Stimulated activated CD4-positive, alpha-beta T cell treated with anti-CD3 and anti-CD28 coated beads, Interleukin-1b, Interleukin-23, amount 100 ng/mL, for 4 hours (primary cell): ENCODE data around the gene TOMM70.

Experiments
- DNase-seq, 2 donors: peaks; one replicate each; pipeline ENCODE4 v3.0.0-alpha.2; 2020; ENCODE audit warnings: low read depth in 2 of 2

Gene TOMM70

DNA sequence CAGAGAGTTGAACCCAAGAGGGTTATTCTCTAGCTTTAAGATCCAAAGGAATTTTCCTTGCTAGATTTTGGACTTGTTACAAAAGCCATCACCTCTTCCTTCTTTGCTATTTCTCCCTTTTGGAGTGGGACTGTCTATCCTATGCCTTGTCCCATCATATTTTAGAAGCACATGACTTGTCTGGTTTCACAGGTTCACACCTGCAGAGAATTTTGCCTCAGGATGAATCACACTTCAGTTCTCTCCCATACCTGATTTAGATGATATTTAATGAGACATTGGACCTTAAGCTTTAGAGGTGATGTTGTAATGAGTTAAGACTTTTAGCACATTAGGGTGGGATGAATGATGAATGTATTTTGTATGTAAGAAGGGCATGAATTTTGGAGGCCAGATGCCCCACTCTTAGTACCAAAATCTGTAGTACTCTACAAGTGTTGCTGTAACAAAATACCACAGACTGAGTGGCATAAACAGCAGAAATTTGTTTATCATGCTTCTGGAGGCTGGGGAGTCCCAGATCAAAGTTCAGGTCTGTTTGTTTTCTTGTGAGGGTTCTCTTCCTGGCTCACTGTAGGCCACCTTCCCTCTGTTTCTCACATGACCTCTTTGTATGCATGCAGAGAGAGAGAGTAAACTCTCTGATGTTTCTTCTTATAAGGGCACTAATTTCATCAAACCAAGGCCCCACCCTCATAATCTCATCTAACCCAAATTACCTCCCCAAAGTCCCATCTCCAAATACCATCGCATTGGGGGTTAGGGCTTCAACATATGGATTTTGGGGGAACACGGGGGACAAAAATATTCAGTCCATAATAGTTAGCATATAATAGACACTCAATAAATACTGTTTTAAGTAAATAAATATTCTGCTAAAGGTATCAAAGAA lies 10.4 kb upstream of the TOMM70 start:
- DNase-seq = no peak

DNA sequence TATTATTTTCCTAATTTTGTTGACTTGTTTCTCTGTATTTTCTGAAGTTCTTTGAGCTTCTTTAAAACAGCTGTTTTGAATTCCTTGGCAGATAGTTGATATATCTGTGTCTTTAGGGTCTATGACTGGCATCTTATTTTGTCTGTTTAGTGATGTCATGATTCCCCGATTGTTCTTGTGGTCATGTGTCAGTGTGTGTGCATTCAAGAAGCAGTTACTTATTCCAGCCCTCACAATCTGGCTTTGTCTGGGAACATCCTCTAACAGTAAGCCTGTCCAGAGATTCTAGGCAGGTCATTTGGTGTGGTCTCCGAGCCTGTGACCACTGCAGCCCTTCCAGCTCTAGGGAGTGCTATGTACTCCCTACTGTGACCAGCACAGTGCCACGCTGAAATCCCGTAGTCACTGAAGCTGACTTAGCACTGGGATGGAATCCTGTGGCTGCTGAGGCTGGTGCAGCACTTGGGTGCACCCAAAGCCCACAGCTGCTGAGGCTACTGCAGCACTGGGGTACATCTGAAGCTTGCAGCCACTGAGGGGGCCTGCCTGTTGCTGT lies 7.2 kb upstream of the TOMM70 start:
- DNase-seq = no peak

DNA sequence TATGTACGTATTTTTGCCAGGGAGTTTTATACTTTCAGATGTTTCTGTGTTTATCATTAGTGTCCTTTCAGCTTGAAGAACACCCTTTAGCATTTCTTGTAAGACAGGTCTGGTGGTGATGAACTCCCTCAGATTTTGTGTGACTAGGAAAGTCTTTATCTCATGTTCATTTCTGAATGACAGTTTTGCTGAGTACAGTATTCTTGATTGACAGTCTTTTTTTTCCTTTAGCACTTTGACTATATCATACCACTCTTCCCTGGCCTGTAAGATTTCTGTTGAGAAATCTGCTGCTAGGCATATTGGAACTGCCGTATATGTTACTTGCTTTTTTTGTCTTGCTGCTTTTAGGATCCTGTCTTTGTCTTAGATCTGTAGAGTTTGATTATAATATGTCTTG lies 6.3 kb upstream of the TOMM70 start:
- DNase-seq = no peak

DNA sequence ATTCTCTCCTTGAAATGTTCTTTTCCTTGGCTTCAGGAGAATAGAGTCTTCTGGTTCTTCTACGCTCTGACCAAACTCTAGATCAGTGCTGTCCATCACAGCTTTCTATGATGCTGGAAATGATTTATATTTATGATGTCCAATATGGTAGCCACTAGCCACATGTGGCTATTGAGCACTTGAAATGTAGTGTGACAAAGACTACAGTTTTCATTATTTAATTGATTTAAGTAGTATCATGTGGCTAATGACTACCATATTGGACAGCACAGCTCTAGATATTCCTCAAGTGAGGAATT lies 3.3 kb upstream of the TOMM70 start:
- no peak for DNase-seq

DNA sequence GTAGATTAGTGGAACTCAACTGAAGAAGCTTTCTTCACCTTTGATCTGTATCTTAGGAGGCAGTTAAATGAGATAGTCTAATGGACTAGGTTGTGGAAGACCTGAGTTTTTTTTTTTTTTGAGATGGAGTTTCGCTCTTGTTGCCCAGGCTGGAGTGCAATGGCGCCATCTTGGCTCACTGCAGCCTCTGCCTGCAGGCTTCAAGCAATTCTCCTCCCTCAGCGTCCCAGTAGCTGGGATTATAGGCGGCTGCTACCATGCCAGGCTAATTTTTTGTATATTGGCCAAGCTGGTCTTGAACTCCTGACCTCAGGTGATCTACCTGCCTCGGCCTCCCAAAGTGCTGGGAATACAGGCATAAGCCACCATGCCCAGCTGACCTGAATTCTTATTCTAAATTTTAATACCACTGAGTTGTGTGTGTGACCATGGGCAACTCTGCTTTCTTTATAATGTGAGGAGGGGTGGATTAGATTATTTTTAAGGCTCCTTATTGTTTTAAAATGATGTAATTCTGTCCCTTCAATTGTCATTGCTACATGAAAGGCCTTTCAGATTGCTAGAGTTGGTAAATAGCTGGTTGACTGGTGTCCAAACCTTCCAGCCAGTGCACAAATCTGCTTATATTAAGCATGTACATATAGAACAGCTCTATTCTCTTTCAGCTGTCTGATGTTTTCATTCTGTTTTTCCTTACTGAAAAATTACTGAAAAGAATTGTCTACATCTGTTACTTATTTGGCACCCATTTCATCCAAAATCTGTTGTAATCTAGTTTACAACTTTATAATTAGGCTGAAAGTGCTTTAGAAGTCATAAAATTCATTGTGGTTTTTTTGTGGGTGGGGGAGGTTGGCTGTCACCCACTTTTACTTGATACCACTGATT lies 2.7 kb upstream of the TOMM70 start:
- DNase-seq = no peak

DNA sequence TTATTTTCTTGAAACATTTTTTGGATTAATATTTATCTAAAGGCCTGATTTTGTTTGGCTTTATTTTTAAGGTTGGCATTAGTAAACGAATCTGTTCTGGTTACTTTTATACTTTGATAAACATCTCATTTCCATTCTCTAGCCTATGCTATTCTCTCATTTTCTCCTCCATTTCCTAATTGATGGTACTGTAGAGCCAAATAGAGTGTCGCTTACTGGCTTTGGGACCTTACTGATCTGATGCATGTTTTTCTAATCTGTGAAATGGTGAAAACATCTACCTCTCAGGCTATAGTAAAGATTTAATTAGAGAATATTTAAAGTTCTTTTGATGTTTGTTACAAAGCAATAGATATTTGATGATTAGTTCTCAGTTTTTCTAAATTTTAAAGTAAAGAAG lies 2.0 kb upstream of the TOMM70 start:
- no peak for DNase-seq

DNA sequence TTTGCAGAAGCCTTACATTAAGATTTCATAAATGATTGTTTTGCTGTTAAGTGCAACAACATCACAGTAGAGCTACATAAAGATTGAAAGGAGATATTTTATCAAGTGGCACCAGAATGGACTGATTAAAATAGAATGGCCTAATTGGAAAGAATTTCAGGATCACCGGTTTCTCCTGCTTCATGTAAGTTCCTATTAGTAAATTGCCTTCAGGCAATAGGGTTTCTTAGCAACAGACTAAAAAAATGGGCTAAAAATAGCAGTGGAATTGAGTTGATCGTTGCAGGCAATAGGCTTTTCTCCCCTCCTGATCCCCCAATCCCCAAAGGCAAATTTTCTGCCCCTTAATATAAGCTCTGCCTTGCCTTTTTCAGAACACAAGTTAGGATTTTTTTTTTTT lies 1.4 kb upstream of the TOMM70 start:
- no peak for DNase-seq

DNA sequence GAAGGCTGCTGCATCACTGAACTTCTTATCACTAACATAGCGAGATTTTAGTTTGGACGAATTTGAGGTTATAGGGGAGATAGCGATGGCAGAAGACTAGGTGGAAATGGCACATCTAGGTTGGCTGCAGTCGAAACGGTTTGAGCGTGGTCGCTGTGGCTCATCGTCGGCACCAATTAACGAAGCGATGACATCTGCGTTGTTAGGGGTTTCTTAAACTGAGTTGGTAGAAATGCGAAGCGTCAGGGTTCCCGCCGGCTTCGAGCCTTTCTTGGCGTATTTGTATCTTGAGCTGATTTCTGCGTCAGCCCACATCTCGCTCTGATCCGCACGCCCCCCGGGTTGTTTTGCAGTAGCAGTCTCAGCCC lies 769 bp upstream of the TOMM70 start:
- peak; percentile 24 to 25 for DNase-seq

DNA sequence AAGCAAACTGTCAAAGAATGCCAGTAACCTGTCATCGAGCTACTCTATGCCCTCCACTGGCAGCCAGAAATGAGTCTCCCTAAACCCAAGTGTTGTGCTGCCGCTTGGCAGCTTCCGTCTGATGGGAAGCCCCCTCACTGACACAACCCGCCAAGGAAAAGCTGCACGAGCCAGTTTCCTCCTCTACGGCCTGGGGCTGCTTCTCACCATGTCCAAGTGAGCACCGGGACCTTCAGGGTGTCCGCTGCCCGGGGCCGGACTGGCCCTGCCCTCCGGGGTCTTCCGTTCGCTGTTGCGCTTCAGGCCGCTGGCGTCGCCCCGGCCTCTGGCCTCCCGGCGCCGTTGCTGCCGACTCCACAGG lies 490 bp downstream of the TOMM70 start:
- DNase-seq = peak; percentile 3 to 19

DNA sequence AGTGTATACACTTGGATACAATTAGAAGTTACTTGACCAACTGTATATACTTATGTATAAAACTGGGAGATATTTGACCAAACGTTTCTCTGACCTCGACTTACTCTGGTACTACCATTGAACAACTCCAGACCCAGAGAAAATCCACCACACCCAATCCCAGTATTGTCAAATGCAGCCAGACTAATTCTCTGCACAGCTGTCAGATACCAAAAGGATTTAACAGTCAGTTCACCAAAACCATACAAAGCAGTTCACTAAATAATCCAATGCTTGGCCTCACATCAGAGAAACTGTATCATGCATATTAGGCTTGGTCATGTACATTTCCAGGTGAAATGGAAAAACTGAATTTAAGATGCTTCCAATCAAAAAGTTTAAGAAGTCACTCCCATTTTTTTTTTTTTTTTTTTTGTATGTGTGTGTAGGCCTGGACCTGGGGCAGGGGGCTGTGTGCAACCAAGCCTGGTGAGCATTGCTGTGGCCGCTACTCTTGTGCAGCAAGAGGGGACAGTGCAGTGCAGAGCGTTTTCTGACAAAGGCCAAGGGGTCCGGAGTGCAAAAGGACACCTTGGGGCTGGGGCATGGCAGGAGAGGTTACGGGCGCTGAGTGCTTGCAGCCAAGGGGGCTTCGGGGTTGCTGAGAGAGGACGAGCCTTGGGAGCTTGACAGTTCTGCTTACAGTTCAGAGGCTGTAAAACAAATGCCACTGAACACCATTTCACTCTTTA lies 1.4 kb downstream of the TOMM70 start:
- DNase-seq = no peak

DNA sequence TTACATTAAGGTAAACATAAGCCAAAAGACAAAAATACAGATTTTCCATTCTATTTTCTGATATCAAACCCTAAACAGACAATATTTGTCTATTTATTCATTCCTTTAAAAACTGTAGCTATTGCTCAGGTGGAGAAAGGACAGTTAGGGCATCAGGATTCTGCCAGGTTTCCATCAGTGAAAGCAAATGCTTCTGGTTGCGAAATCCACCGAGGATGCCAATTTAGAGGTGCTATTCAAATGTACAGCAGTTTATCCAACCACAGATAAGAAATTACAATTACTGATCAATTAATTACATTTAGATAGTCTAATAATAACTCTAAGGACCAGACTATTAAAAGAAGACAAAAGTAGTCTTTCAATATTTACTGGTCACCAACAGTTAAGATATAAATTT lies 3.9 kb downstream of the TOMM70 start:
- no peak for DNase-seq

DNA sequence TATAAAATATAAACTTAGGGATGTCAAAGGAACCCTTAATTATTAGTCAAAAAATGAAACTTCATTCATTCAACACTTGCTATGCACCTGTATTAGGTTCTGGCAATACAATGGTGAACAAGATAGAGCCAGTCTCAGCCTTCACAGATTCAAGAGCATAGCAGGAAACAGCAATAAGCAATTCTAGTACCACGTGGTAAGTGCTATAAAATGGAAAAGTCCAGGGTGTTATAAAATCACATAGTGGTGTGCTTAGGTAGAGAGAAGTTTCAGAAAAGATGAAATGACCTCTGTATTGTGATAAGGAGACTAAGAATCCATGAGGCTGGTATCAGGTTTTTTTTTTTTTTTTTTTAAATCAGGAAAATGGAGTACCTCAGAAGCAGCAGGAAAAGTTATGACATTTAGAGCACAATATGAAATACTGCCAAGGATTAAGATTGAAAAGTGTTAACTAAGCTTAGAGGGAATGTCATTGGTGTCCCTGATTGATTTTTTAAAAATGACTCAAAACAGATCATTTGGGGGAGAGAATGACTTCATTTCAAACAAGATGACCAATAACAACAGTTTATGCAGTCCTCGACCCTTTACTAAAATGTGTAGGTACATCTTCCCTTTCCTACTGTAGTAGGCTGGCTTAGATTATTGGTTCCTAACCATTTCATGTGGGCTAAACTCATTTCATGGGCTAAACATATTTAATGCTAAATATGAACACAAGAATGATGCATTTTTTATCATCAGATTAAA lies 5.0 kb downstream of the TOMM70 start:
- DNase-seq = no peak

DNA sequence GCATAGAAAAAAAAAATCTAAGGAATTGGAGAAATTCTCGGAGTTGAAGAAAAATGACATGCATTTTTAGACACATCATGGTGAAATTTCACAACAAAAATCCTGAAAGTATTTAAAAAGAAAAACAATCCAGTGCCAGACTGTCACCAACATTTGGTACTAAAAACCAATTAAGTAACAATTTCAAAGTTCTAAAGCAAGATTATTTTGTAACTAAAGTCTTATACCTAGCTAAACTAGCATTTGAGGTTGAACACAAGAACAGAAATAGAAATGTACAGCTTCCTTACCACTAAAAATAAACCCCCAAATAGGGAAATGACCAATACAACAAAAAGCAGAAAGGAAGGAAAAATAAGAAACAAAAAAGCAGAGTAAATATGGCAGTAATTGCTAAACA lies 11.9 kb downstream of the TOMM70 start:
- DNase-seq = no peak

DNA sequence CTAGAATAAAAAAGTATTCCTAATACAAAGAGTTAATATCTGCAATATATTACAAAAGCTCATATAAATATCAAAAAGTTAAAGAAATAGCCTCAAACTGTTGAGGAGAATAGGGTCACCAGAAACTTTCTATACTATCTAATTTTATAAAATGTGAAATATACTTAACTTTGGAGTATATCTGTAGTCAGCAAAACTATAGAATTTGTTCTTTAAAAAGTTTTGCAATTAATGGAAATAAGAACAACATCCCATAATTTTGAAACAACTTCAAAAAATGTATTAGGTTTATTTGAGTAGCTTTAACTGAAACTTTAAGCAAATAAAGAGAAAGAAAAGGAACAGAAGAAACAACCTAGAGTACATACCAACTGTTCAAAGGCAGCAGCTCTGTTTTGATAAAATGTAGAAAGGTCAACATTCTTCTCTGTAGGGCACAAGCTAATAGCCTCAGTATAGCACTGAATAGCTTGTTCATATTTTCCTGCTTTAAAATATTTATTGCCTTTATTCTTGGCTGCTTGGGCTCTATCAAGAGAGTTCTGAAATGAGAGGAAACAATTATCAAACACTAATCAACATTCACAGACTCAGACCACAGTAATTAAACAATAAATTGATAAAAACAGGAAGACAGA lies 14.3 kb downstream of the TOMM70 start:
- no peak for DNase-seq

DNA sequence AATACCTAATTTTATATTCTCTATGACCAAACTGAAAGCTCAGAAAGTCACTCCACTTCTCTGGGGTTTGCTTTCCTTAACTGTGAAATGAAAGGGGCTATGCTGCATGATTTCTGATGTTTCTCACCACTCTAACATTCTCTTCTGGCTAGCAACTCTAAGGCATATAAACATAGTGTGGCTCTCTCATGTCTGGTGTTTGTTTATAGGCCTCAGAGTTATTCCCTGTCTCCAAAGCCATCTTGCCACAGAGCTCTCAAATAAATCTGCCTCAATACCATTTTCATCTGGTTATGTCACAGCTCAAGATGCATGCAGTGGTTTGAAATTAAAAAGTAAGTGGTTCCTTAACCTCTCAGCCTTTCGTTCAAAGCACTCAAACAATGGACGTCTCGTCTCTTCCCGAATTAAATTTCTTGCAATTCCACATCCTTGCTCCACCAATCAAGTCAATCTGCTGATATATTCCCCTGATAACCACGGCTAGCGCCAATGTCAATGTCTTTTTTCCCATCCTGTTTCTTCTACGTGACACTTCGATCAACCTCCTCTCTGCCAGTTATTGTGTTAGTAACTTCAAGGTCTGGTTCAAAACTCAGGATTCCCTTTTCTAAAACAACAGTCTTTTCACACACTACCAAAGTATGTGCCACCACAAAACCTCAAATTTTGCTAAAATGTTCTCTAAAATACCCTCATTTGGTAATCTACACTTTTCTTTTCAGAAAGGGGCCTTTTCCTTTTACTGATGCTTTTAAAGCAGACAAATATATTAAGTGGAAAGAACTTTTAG lies 16.0 kb downstream of the TOMM70 start:
- no peak for DNase-seq

DNA sequence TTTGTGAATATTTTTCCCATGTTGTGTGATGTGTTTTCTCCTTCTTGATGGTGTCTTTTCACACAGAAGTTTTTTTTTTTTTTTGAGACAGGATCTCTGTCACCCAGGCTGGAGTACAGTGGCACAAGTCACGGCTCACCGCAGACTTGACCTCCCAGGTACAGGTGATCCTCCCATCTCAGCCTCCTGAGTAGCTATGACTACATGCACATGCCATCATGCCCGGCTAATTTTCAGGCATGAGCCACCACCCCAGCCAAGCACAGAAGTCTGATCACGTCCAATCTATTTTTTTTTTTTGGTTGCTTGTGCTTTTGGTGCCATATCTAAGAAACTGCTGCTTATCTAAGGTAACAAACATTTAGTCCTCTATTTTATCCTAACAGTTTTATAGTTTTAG lies 24.6 kb downstream of the TOMM70 start:
- DNase-seq = no peak

DNA sequence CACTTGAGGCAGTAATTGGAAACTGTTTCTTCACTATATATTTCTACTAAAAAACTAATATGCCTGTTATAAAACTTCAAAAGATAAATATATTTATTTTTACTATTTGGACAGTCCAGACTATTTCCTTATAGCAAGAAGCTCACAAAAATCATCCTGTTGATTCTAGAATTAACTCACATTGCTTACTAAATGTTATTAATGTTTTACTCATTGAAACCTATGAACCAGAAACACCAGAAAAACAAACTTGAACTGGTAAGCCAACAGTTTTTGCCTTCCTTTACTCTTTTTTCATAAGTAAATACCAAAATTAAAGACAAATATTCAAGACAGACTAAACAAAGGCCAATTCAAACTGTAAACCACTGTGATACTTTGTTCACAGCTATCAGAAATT lies 26.4 kb downstream of the TOMM70 start:
- no peak for DNase-seq

DNA sequence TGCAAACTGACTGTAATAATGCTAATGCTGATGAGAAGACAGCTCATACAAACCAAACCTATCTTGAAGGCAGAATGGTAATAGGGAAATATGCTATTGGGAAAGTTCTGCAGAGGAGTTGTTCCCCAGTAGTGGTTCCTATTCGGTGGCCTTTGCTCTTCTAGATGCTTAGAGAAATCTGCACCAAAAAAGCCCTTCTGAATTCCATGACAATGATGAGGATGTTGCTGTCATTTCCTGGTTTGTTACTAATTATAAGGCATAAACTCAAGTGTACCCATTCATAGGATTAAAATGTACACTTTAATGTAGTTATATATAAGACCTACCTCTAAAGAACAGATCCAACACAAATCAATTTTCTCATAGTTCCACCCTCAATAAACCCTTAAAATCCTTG lies 30.1 kb downstream of the TOMM70 start:
- no peak for DNase-seq

DNA sequence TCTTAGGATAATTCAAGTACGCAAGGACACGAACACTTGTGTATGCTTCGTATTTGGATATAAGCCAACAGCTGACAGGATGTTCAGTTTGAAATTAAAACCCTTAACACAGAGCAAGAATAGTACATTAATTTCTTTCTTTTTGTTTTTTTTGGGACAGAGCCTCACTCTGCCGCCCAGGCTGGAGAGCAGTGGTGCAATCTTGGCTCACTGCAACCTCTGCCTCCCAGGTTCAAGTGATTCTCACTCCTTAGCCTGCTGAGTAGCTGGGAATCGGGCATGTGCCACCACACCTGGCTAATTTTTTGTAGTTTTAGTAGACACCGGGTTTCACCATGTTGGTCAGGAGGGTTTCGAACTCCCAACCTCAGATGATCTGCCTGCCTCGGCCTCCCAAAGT lies 32.4 kb downstream of the TOMM70 start:
- no peak for DNase-seq

DNA sequence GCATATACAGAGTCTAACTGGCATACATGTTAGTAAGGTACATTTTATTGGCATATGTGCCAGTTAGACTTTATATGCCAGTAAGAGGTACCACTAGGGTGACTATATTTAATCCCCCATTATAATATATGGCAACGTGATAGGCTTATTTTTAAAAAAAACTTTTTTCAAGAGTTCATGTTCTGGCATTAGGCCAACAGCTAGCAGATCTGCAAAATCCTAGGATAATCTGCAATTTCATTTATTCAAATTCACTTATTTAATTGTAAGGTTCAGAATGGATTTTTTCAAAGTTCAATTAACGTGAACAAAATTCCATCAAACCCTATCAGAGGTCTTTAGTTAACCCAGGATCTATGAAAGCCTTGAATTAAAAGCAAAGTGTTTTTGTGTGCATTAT lies 34.5 kb downstream of the TOMM70 start:
- DNase-seq = no peak
